Ovary (tissue), 9 donors: Measurements from ENCODE around the gene CEACAM5. TPM values are rescaled to one million over a fixed set of nuclear protein-coding genes. Genes with fewer than 3 reads are reported as not detected.

ENCODE experiments used
- DNase-seq, 5 donors: peaks; one replicate each; pipeline ENCODE4 v3.0.0-alpha.2; 2019 to 2020
- H3K27ac ChIP-seq, 2 donors: fragments of 200-600 bp; one replicate each; pipeline versions ENCODE4 v1.5.1 to v1.8.0; 2019 to 2022
- H3K27me3 ChIP-seq: fragments of 200-600 bp; one replicate; pipeline ENCODE4 v1.8.0; 2022
- H3K36me3 ChIP-seq: fragments of 200-600 bp; sonication (generic); one replicate; pipeline ENCODE4 v1.5.1; 2019
- H3K4me1 ChIP-seq: one replicate; pipeline ENCODE4 v1.8.1; 2013; ENCODE audit warnings: mild to moderate bottlenecking, moderate library complexity; ENCODE audit not compliant: insufficient read depth
- H3K4me3 ChIP-seq: fragments of 200-600 bp; sonication (generic); one replicate; pipeline ENCODE4 v1.5.1; 2017
- H3K9me3 ChIP-seq, 2 donors: fragments of 200-600 bp in 1 of 2; sonication (generic) in 1 of 2; one replicate each; pipeline versions ENCODE4 v1.5.1 to v1.8.1; 2013 to 2019; ENCODE audit warnings: mild to moderate bottlenecking in 1 of 2, moderate library complexity in 1 of 2
- EP300 ChIP-seq: sonication (generic); formaldehyde crosslinking; IDR thresholded peaks from one replicate; pipeline ENCODE4 v1.6.1; 2017; ENCODE audit warnings: antibody characterized with exemption
- POLR2A ChIP-seq: fragments of 450-650 bp; IDR thresholded peaks from one replicate; pipeline ENCODE4 v1.6.1; 2017; ENCODE audit warnings: antibody characterized with exemption, mild to moderate bottlenecking, moderate library complexity
- WGBS, 3 donors: extraction: QIAGEN DNeasy Blood & Tissue Kit in 1 of 3; methylation state at CpG; one replicate each; pipeline versions ENCODE4 v1.1.5 to v1.1.7; 2013 to 2017; 5-methylcytosine and 5-hydroxymethylcytosine counted together
- intact Hi-C, 4 donors: fragments of 100-400 bp; cut with DNase I; formaldehyde crosslinking; loops; one replicate each; pipeline versions ENCODE4 v1.11.0 to v1.15.1; 2022 to 2023
- polyA plus RNA-seq, 2 donors: library from polyadenylated mRNA; stranded (reverse); fragments of 200-250 nt in 1 of 2; fragments of 350-450 nt in 1 of 2; fragmentation: Illumina TruSeq in 1 of 2; extraction: RNeasy Lipid Tissue Mini Kit (QIAGEN cat#74804) in 1 of 2; gene quantifications; one replicate each; pipeline ENCODE4 v1.2.3, GENCODE V29; 2013 to 2014
- total RNA-seq, 7 donors: library from RNA; depleted of rRNA in 2 of 7; stranded (reverse); fragments of >200 nt in 2 of 7; fragmentation: NEBNext Ultra II Directional in 3 of 7; extraction: Animal tissue kit (Norgen Biotek cat#: 25700) in 3 of 7; gene quantifications; one replicate each; pipeline versions ENCODE4 v1.1.0 to v1.2.4, GENCODE V29; 2016 to 2023
- TF ChIP-seq, protein P1 (sequence below), 3 donors: fragments of 450-650 bp in 2 of 3; fragments of 200-600 bp in 1 of 3; IDR thresholded peaks; one replicate each; pipeline versions ENCODE4 v1.5.1 to v1.8.0; 2016 to 2022; ENCODE audit warnings: antibody characterized with exemption in 3 of 3, mild to moderate bottlenecking in 1 of 3
- donor health status: DM: no; HTN: no; CAD: no; lungs with moderate emphysema.
- donor health status: DM: no; HTN: no; CAD: no.
- donor health status: Bipolar disorder and iron deficiency.
- donor health status: DM: yes; HTN: yes; CAD: no.
- donor health status: DM: no; HTN: no; CAD: no.
- donor health status: DM: yes; HTN: yes; CAD: no.

The CEACAM5 gene
- total and polyA plus RNA-seq, 9 donors: 0.27 to 1.5 (median 1.3) TPM; not detected in 6

DNA sequence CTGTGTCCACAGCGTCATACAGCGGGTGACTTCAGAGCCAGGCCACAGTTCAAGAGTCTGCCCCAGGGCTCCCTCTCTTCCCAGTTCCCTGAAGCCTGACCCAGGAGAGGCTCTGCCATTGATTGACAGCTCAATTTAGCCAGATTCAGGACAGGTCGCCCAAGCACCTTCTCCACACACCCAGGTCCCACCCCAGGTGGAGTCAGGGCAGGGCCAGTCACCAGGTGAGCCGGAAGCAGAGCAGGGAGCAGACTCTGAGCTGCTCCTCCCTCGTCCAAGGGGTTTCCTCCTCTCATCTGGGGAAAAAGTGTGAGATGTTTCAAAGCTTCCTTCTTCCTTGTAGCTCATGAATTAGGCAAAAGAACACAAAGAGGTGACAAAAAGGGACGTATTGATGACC lies 26.0 kb upstream of the CEACAM5 start:
- H3K27me3 ChIP-seq: no peaks in the 10 kb centered on the region
- H3K4me3 ChIP-seq: no peak overlapping the region
- H3K9me3 ChIP-seq: no peaks in the 10 kb centered on the region
- H3K27ac ChIP-seq: no peak overlapping the region
- 45 to 58% (median 52%) methylated on average over 6 of the region's 6 CpGs for WGBS, 3 donors
- H3K36me3 ChIP-seq: no peaks in the 10 kb centered on the region
- no peak for DNase-seq
- H3K4me1 ChIP-seq: no peaks in the 10 kb centered on the region
- intact Hi-C loops: no loop called here
- no peak for TF ChIP-seq POLR2A
- TF ChIP-seq, protein P1, sequence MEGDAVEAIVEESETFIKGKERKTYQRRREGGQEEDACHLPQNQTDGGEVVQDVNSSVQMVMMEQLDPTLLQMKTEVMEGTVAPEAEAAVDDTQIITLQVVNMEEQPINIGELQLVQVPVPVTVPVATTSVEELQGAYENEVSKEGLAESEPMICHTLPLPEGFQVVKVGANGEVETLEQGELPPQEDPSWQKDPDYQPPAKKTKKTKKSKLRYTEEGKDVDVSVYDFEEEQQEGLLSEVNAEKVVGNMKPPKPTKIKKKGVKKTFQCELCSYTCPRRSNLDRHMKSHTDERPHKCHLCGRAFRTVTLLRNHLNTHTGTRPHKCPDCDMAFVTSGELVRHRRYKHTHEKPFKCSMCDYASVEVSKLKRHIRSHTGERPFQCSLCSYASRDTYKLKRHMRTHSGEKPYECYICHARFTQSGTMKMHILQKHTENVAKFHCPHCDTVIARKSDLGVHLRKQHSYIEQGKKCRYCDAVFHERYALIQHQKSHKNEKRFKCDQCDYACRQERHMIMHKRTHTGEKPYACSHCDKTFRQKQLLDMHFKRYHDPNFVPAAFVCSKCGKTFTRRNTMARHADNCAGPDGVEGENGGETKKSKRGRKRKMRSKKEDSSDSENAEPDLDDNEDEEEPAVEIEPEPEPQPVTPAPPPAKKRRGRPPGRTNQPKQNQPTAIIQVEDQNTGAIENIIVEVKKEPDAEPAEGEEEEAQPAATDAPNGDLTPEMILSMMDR (IDR thresholded peaks at IDR 0.05): no peak
- TF ChIP-seq EP300: no peak

DNA sequence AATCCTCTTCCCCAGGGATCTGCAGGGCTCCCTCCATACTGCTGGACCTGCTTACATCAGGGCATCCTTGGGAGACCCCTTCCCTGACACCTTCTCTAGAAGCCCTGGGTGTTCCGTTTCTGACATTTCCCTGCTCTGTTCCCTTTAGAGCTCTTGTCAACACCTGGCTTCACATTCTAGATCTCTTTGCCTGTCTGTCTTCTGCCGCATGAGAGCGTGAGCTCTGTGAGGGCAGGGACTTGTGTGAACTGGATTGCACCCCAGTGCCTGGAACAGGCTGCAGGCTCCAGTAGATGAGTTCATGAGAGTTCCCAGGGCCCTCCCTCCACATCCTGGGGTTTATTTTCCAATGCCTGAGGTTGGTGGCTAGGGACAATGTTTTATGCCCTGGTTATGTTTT lies 21.0 kb upstream of the CEACAM5 start:
- H3K4me3 ChIP-seq: no peak overlapping the region
- H3K36me3 ChIP-seq: no peaks in the 10 kb centered on the region
- no peak overlapping the region for H3K27ac ChIP-seq
- intact Hi-C loops: no loop called here
- no peaks in the 10 kb centered on the region for H3K4me1 ChIP-seq
- 78 to 87% (median 84%) methylated on average over 3 of the region's 3 CpGs for WGBS, 3 donors
- H3K9me3 ChIP-seq: no peaks in the 10 kb centered on the region
- TF ChIP-seq, protein P1 (IDR thresholded peaks at IDR 0.05): no peak
- TF ChIP-seq POLR2A (no peak), EP300 (no peak)
- H3K27me3 ChIP-seq: no peaks in the 10 kb centered on the region
- DNase-seq: no peak

GRCh38 chr19:41688098-41688497 lies 20.3 kb upstream of the CEACAM5 start, which contains the start of gene CEACAM7:
CEACAM7 (minus strand) TSS chr19:41688270; CDS start chr19:41688165, 105 bp downstream.
- DNase-seq: no peak
- Histone ChIP-seq H3K9me3 (no peaks in the 10 kb centered on the region), H3K4me1 (no peaks in the 10 kb centered on the region), H3K27ac (no peak within 1 kb of the TSS), H3K4me3 (no peak within 1 kb of the TSS), H3K27me3 (no peaks in the 10 kb centered on the region), H3K36me3 (no peaks in the 10 kb centered on the region)
- TF ChIP-seq, protein P1 (IDR thresholded peaks at IDR 0.05): no peak
- TF ChIP-seq POLR2A (no peak), EP300 (no peak)
- WGBS, 3 donors: 55 to 78% (median 76%) methylated on average over 1 of the region's 1 CpG
- intact Hi-C loops: no loop called here

- no peak for DNase-seq
- Histone ChIP-seq H3K9me3 (no peaks in the 10 kb centered on the region), H3K27me3 (no peaks in the 10 kb centered on the region), H3K4me1 (no peaks in the 10 kb centered on the region), H3K36me3 (no peaks in the 10 kb centered on the region), H3K4me3 (no peak overlapping the region), H3K27ac (no peak overlapping the region)
- TF ChIP-seq POLR2A (no peak), EP300 (no peak)
- TF ChIP-seq, protein P1 (IDR thresholded peaks at IDR 0.05): no peak
- 62 to 72% (median 66%) methylated on average over 4 of the region's 4 CpGs for WGBS, 3 donors
- intact Hi-C loops: no loop called here
Measured at GRCh38 chr19:41688687-41689086, 19.7 kb upstream of the CEACAM5 start.
